GM12878 (cell line): ENCODE measurements around the gene PFKM. TPM values are rescaled to one million over a fixed set of nuclear protein-coding genes. Genes with fewer than 3 reads are reported as not detected.

Experiments
- ATAC-seq: fragments of 200-7000 bp; cut with Tn5 transposase; 3 replicates; pipeline ENCODE4 v1.9.1; 2020; ENCODE audit warnings: mild to moderate bottlenecking, moderate library complexity
- BruUV-seq: library from RNA; stranded (reverse); fragments of 400-500 nt; replicated peaks from 2 replicates; lab custom pipeline; 2021; lab: Mats Ljungman, UMichigan
- CTCF ChIA-PET: fragments of 300-600 bp; sonication (Branson Sonifier 250); formaldehyde crosslinking; extraction: SDS; loops from one replicate; lab custom pipeline; 2021; ENCODE audit warnings: inconsistent platforms; lab: Yijun Ruan, JAX
- POLR2A ChIA-PET: fragments of 350-600 bp; formaldehyde crosslinking; extraction: SDS; loops from one replicate; lab custom pipeline; 2021; ENCODE audit warnings: inconsistent platforms; lab: Charles Lee
- RAD21 ChIA-PET: fragments of 300-600 bp; sonication (Branson Sonifier 250); formaldehyde crosslinking; loops from one replicate; lab custom pipeline; 2023; ENCODE audit warnings: antibody characterized with exemption; ENCODE audit not compliant: unreplicated experiment; lab: Charles Lee
- SMC1A ChIA-PET: fragments of 300-600 bp; sonication (Branson Sonifier 250); formaldehyde crosslinking; loops from one replicate; lab custom pipeline; 2023; ENCODE audit not compliant: unreplicated experiment, uncharacterized antibody; lab: Charles Lee
- DNase-seq: peaks from one replicate; pipeline ENCODE4 v3.0.0-alpha.2; 2011; ENCODE audit warnings: low read depth, low spot score
- FAIRE-seq: peaks from 3 replicates; lab custom pipeline; 2011; peaks lifted over from hg19 to GRCh38; lab: Jason Lieb, UNC
- H2AFZ ChIP-seq: 2 replicates; pipeline ENCODE4 v1.6.0; 2011; ENCODE audit warnings: low read depth, low read length, control low read depth; ENCODE audit not compliant: control insufficient read depth
- H3K27ac ChIP-seq: 2 replicates; pipeline ENCODE4 v1.5.1; 2011; ENCODE audit warnings: control low read depth; ENCODE audit not compliant: control insufficient read depth, insufficient read depth
- H3K27me3 ChIP-seq, 2 experiments: replicated peaks in 1 of 2; 2 replicates each; pipeline versions ENCODE4 v1.6.0 to v1.6.1; 2011; ENCODE audit warnings: low read length in 1 of 2; ENCODE audit not compliant: control insufficient read depth in 2 of 2, insufficient read depth in 2 of 2
- H3K36me3 ChIP-seq, 2 experiments: 2 replicates each; pipeline ENCODE4 v1.5.1; 2011; ENCODE audit warnings: low read length in 1 of 2; ENCODE audit not compliant: control insufficient read depth in 2 of 2, insufficient read depth in 2 of 2
- H3K4me1 ChIP-seq: 2 replicates; pipeline ENCODE4 v1.6.1; 2011; ENCODE audit warnings: mild to moderate bottlenecking, low read length, moderate library complexity, mixed read lengths; ENCODE audit not compliant: control insufficient read depth, insufficient read depth
- H3K4me2 ChIP-seq: 2 replicates; pipeline ENCODE4 v1.6.0; 2011; ENCODE audit warnings: control low read depth; ENCODE audit not compliant: control insufficient read depth, insufficient read depth
- H3K4me3 ChIP-seq: fragments of 200-600 bp; sonication (generic); 2 replicates; pipeline ENCODE4 v1.5.1; 2016
- H3K79me2 ChIP-seq: 2 replicates; pipeline ENCODE4 v1.6.0; 2011; ENCODE audit warnings: low read length; ENCODE audit not compliant: control insufficient read depth, insufficient read depth
- H3K9ac ChIP-seq: 2 replicates; pipeline ENCODE4 v1.8.0; 2011; ENCODE audit warnings: low read length, control low read depth, mixed read lengths; ENCODE audit not compliant: control insufficient read depth, insufficient read depth
- H3K9me3 ChIP-seq: replicated peaks from 3 replicates; pipeline ENCODE4 v1.5.1; 2011; ENCODE audit warnings: mild to moderate bottlenecking, low read length; ENCODE audit not compliant: control insufficient read depth, insufficient read depth
- H4K20me1 ChIP-seq: 2 replicates; pipeline ENCODE4 v1.6.0; 2011; ENCODE audit not compliant: control insufficient read depth, insufficient read depth
- ATF3 ChIP-seq: IDR thresholded peaks from 2 replicates; pipeline ENCODE4 v1.6.1; 2011; ENCODE audit warnings: low read depth, mild to moderate bottlenecking, low read length, moderate library complexity, borderline replicate concordance; ENCODE audit errors: extremely low read depth
- BACH1 ChIP-seq: fragments of 450-650 bp; IDR thresholded peaks from 2 replicates; pipeline ENCODE4 v1.6.1; 2017; ENCODE audit warnings: mild to moderate bottlenecking, borderline replicate concordance
- BCLAF1 ChIP-seq: fragments of 450-650 bp; IDR thresholded peaks from 2 replicates; pipeline ENCODE4 v1.6.1; 2017; ENCODE audit warnings: antibody characterized with exemption, mild to moderate bottlenecking, moderate library complexity
- CHD4 ChIP-seq: fragments of 200-600 bp; sonication (generic); IDR thresholded peaks from 2 replicates; pipeline ENCODE4 v1.6.1; 2016; ENCODE audit warnings: mild to moderate bottlenecking
- IKZF1 ChIP-seq: fragments of 450-650 bp; conservative IDR thresholded peaks from 2 replicates; pipeline ENCODE4 v1.6.1; 2017; ENCODE audit warnings: antibody characterized with exemption, mild to moderate bottlenecking
- MXI1 ChIP-seq: fragments of 150-350 bp; IDR thresholded peaks from 2 replicates; pipeline ENCODE4 v1.6.1; 2011; ENCODE audit warnings: low read depth, mild to moderate bottlenecking, inconsistent platforms, low read length, improper control_type of control experiment
- MYC ChIP-seq: IDR thresholded peaks from 2 replicates; pipeline ENCODE4 v1.6.1; 2011; ENCODE audit warnings: mild to moderate bottlenecking, low read length, moderate library complexity, inconsistent platforms; ENCODE audit not compliant: insufficient read depth, insufficient replicate concordance, insufficient read length, severe bottlenecking
- NFYA ChIP-seq: IDR thresholded peaks from 2 replicates; pipeline ENCODE4 v1.6.1; 2011; ENCODE audit warnings: low read depth, mild to moderate bottlenecking, low read length, improper control_type of control experiment, borderline replicate concordance
- NRF1 ChIP-seq: conservative IDR thresholded peaks from 2 replicates; pipeline ENCODE4 v1.6.1; 2011; ENCODE audit warnings: mild to moderate bottlenecking, low read depth, low read length, improper control_type of control experiment
- SPI1 ChIP-seq: IDR thresholded peaks from 2 replicates; pipeline ENCODE4 v1.6.1; 2011; ENCODE audit warnings: low read depth, mild to moderate bottlenecking, low read length, moderate library complexity, borderline replicate concordance; ENCODE audit not compliant: insufficient read depth
- ZNF384 ChIP-seq: IDR thresholded peaks from 2 replicates; pipeline ENCODE4 v1.6.1; 2012; ENCODE audit warnings: low read depth, mild to moderate bottlenecking, low read length, improper control_type of control experiment, borderline replicate concordance
- WGBS: methylation state at CpG from one replicate; pipeline ENCODE4 v1.1.6; 2016; ENCODE audit warnings: low lambda C conversion rate; ENCODE audit not compliant: insufficient replicate concordance, insufficient coverage; ENCODE audit errors: missing lambda C conversion rate; 5-methylcytosine and 5-hydroxymethylcytosine counted together
- in situ Hi-C: fragments of 300-500 bp; cut with MboI; formaldehyde crosslinking; loops from 9 replicates; pipeline ENCODE4 v1.14.3; 2018; ENCODE audit warnings: mixed read lengths
- intact Hi-C: fragments of 100-400 bp; cut with micrococcal nuclease; formaldehyde crosslinking; loops from one replicate; pipeline ENCODE4 v1.14.2; 2022; ENCODE audit not compliant: unreplicated experiment
- polyA plus RNA-seq, 11 experiments: library from polyadenylated mRNA; depleted of rRNA in 4 of 11; unstranded in 6 of 11; stranded (reverse) in 5 of 11; fragments of >200 nt; fragmentation: Nextera tagmentation in 4 of 11; fragmentation: Illumina TruSeq in 1 of 11; extraction: Ambion mirVana in 4 of 11; extraction: Trizol in 1 of 11; gene quantifications; 1 replicate in 1 of 11; 2 replicates in 10 of 11; pipeline versions ENCODE4 v1.2.1 to v1.2.3, GENCODE V29; 2011 to 2016; ENCODE audit warnings: inconsistent platforms in 2 of 11, missing spikeins in 2 of 11, low read depth in 1 of 11
- total RNA-seq, 4 experiments: library from RNA; depleted of rRNA in 3 of 4; stranded (reverse); fragments of >200 nt in 3 of 4; fragmentation: Illumina TruSeq in 1 of 4; extraction: Trizol in 1 of 4; gene quantifications; 2 replicates each; pipeline versions ENCODE4 v1.2.1 to v1.2.3, GENCODE V29; 2013 to 2021
- TF ChIP-seq, protein P1 (sequence below): fragments of 450-650 bp; IDR thresholded peaks from 2 replicates; pipeline ENCODE4 v1.6.1; 2017; ENCODE audit warnings: mild to moderate bottlenecking, moderate library complexity

The PFKM gene
- total and polyA plus RNA-seq, 10 of the 15 experiments (the other 5 are each of a cell fraction or from before 2014, with no cell fraction given) = 27.6 to 80.0 (median 55.8) TPM

DNA sequence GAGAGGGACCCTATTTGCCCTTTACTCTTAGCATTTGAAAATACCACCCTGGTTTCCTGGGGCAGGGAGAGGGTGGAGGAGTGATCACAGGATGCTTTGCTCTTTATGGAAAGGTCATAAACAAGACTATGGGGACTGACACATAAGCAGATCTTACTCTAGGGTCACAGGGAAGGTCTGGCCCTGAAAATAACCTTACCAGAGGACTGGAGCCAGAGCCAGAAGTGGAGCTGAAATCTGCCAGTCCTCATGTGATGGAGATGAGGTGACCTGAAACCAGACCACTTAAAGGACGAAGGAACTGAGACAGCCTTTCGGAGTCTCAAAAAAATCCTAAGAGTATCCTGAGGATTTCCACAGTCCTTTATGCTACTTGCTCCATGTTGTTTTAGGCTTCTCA is 12.4 kb downstream of the PFKM start:
- WGBS = 97% methylated on average over 2 of the region's 2 CpGs
- no peak overlapping the region for H3K4me3 ChIP-seq
- no peaks in the 10 kb centered on the region; the same call in 1 of the 2 replicates for H3K79me2 ChIP-seq
- ChIA-PET RAD21 (no interaction called here), POLR2A (no interaction called here), CTCF (no interaction called here), SMC1A (interaction anchor here (1.2 kb wide), 1 partner anchor 19 kb away, joined by 3 read pairs; no protein-coding TSS in a partner anchor)
- in situ Hi-C loops (no loop called here), intact Hi-C loops (no loop called here)
- no peaks in the 10 kb centered on the region for H3K9me3 ChIP-seq
- H3K4me1 ChIP-seq = no peaks in the 10 kb centered on the region
- no peak overlapping the region for H2AFZ ChIP-seq
- no peak for TF ChIP-seq NFYA
- no peak for TF ChIP-seq ATF3
- TF ChIP-seq, protein P1, sequence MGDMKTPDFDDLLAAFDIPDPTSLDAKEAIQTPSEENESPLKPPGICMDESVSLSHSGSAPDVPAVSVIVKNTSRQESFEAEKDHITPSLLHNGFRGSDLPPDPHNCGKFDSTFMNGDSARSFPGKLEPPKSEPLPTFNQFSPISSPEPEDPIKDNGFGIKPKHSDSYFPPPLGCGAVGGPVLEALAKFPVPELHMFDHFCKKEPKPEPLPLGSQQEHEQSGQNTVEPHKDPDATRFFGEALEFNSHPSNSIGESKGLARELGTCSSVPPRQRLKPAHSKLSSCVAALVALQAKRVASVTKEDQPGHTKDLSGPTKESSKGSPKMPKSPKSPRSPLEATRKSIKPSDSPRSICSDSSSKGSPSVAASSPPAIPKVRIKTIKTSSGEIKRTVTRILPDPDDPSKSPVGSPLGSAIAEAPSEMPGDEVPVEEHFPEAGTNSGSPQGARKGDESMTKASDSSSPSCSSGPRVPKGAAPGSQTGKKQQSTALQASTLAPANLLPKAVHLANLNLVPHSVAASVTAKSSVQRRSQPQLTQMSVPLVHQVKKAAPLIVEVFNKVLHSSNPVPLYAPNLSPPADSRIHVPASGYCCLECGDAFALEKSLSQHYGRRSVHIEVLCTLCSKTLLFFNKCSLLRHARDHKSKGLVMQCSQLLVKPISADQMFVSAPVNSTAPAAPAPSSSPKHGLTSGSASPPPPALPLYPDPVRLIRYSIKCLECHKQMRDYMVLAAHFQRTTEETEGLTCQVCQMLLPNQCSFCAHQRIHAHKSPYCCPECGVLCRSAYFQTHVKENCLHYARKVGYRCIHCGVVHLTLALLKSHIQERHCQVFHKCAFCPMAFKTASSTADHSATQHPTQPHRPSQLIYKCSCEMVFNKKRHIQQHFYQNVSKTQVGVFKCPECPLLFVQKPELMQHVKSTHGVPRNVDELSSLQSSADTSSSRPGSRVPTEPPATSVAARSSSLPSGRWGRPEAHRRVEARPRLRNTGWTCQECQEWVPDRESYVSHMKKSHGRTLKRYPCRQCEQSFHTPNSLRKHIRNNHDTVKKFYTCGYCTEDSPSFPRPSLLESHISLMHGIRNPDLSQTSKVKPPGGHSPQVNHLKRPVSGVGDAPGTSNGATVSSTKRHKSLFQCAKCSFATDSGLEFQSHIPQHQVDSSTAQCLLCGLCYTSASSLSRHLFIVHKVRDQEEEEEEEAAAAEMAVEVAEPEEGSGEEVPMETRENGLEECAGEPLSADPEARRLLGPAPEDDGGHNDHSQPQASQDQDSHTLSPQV = no peak
- no peak for TF ChIP-seq MYC
- TF ChIP-seq MXI1 = no peak
- TF ChIP-seq CHD4 = no peak
- no peak for TF ChIP-seq ZNF384
- TF ChIP-seq BACH1 = no peak
- TF ChIP-seq NRF1 = no peak
- TF ChIP-seq IKZF1 = no peak
- TF ChIP-seq BCLAF1 = no peak
- TF ChIP-seq SPI1 = no peak
- DNase-seq (no peak), ATAC-seq (no peak), FAIRE-seq (no peak)
- BruUV-seq = no TSS peak
- no peak overlapping the region for H3K4me2 ChIP-seq
- no peaks in the 10 kb centered on the region for H3K27me3 ChIP-seq
- no peak overlapping the region for H3K9ac ChIP-seq
- H3K27ac ChIP-seq = no peak overlapping the region
- H3K36me3 ChIP-seq = peaks cover 17 to 45% of the 10 kb centered on the region in 2 experiments
- H4K20me1 ChIP-seq = no peaks in the 10 kb centered on the region
